Suprapubic skin (tissue), 4 donors: ENCODE data around the gene LMAN1. TPM values are rescaled to one million over a fixed set of nuclear protein-coding genes. Genes with fewer than 3 reads are reported as not detected.

Experiments used
- DNase-seq, 2 donors: peaks; one replicate each; pipeline ENCODE4 v3.0.0-alpha.2; 2019; ENCODE audit warnings: low spot score in 2 of 2
- H3K27ac ChIP-seq: fragments of 200-600 bp; sonication (generic); one replicate; pipeline ENCODE4 v1.5.1; 2019
- H3K27me3 ChIP-seq: fragments of 200-600 bp; sonication (generic); one replicate; pipeline ENCODE4 v1.5.1; 2019
- H3K36me3 ChIP-seq: fragments of 200-600 bp; sonication (generic); one replicate; pipeline ENCODE4 v1.5.1; 2019
- H3K4me1 ChIP-seq: fragments of 200-600 bp; sonication (generic); one replicate; pipeline ENCODE4 v1.5.1; 2019
- H3K4me3 ChIP-seq: fragments of 200-600 bp; sonication (generic); one replicate; pipeline ENCODE4 v1.5.1; 2019; ENCODE audit warnings: mild to moderate bottlenecking
- H3K9me3 ChIP-seq: fragments of 200-600 bp; sonication (generic); one replicate; pipeline ENCODE4 v1.5.1; 2019
- CTCF ChIP-seq, 2 donors: fragments of 200-600 bp in 1 of 2; fragments of 450-650 bp in 1 of 2; sonication (generic) in 1 of 2; IDR thresholded peaks; one replicate each; pipeline ENCODE4 v1.5.1; 2016 to 2019; ENCODE audit warnings: antibody characterized with exemption in 2 of 2, mild to moderate bottlenecking in 1 of 2, moderate library complexity in 1 of 2
- EP300 ChIP-seq: sonication (generic); formaldehyde crosslinking; IDR thresholded peaks from one replicate; pipeline ENCODE4 v1.6.1; 2017; ENCODE audit warnings: antibody characterized with exemption
- POLR2A ChIP-seq, 2 donors: fragments of 450-650 bp; IDR thresholded peaks; one replicate each; pipeline ENCODE4 v1.6.1; 2017; ENCODE audit warnings: antibody characterized with exemption in 2 of 2, mild to moderate bottlenecking in 2 of 2, moderate library complexity in 2 of 2
- POLR2AphosphoS5 ChIP-seq, 3 donors: sonication (generic); formaldehyde crosslinking; IDR thresholded peaks; one replicate each; pipeline ENCODE4 v1.6.1; 2017; ENCODE audit warnings: antibody characterized with exemption in 3 of 3
- WGBS: methylation state at CpG from one replicate; pipeline ENCODE4 v1.1.5; 2018; 5-methylcytosine and 5-hydroxymethylcytosine counted together
- total RNA-seq, 4 donors: library from RNA; depleted of rRNA; stranded (reverse); fragments of >200 nt; gene quantifications; one replicate each; pipeline ENCODE4 v1.1.0, GENCODE V29; 2016

LMAN1 gene
- total RNA-seq, 4 donors from 2014 or later, result 39.8 to 61.2 (median 47.6) TPM

DNA sequence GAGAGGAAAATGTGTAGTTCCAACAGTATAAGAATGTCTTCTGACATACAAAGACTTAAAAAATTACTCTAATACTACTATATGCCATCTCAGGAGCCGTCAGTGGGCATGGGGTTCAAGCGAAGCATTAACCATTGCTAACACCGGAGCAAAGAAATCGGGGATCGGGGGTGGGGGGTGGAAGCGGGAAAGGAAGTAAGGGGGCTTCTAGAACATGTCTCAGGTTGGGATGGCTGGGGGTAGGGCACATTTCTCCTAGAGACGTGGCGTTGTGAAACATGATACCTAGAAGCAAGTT is 702 bp downstream of the LMAN1 start:
- no peaks in the 10 kb centered on the region for H3K27me3 ChIP-seq
- H3K27ac ChIP-seq, result peak overlapping the region; percentile 91
- peaks cover 12% of the 10 kb centered on the region for H3K36me3 ChIP-seq
- TF ChIP-seq POLR2AphosphoS5 (IDR thresholded peaks at IDR 0.05) (no peak), POLR2A (IDR thresholded peaks at IDR 0.05) (no peak), CTCF (IDR thresholded peaks at IDR 0.05) (no peak), EP300 (no peak)
- WGBS, result 1% methylated on average over 8 of the region's 8 CpGs
- H3K4me3 ChIP-seq, result peak overlapping the region; percentile 86
- H3K4me1 ChIP-seq, result peaks cover 31% of the 10 kb centered on the region
- H3K9me3 ChIP-seq, result no peaks in the 10 kb centered on the region
- DNase-seq, result no peak

DNA sequence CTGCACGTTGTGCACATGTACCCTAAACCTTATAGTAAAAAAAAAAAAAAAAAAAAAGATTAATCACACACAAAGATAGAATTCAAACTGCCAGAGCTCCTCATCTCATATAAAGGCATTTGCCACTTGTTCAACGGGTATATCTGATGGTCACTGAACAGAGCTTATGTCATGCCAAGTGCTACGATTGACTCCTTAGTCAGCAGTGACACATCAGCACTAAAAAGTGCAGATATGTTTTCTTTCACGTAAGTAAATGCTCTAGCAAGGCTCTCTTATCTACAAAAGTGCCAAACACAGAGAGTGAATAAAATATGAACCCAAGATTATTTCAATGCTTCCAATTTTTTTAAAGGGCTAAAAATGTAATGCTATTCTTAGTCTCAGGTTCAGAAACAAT is 1.1 kb downstream of the LMAN1 start:
- Histone ChIP-seq H3K4me3 (peak overlapping the region; percentile 86), H3K36me3 (peaks cover 16% of the 10 kb centered on the region)

DNA sequence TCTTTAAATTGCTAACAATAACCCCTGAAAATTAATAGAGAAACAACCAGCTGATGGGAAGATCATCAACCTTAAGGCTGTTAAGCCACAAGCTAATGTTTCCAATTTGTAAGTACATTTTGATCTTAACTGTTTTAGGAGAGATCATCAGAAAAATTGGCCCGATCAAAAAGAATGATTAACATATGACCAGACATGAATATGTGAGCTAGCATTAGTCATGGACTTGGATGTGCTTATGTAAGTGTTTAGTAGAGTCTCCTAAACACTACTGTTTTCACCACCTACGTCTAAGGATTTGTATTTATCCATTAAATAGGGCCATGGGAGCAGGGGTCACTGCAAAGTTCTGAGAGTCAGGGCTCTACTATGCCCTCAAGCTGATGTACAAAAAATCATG is 4.3 kb downstream of the LMAN1 start:
- TF ChIP-seq EP300, result no peak
- no peak for TF ChIP-seq POLR2AphosphoS5 (IDR thresholded peaks at IDR 0.05)
- TF ChIP-seq POLR2A (IDR thresholded peaks at IDR 0.05), result no peak
- TF ChIP-seq CTCF (IDR thresholded peaks at IDR 0.05), result no peak
- DNase-seq, result no peak
- H3K9me3 ChIP-seq, result no peaks in the 10 kb centered on the region
- no peaks in the 10 kb centered on the region for H3K27me3 ChIP-seq
- H3K27ac ChIP-seq, result no peak overlapping the region
- H3K36me3 ChIP-seq, result peaks cover 45% of the 10 kb centered on the region
- 56% methylated on average over 2 of the region's 2 CpGs for WGBS
- peaks cover 22% of the 10 kb centered on the region for H3K4me1 ChIP-seq
- H3K4me3 ChIP-seq, result no peak overlapping the region

More for the DNA sequence above, 1.1 kb downstream of the LMAN1 start:
- no peak for DNase-seq
- H3K9me3 ChIP-seq, result no peaks in the 10 kb centered on the region
- TF ChIP-seq POLR2AphosphoS5 (IDR thresholded peaks at IDR 0.05), result no peak
- no peak for TF ChIP-seq POLR2A (IDR thresholded peaks at IDR 0.05)
- TF ChIP-seq EP300, result no peak
- TF ChIP-seq CTCF (IDR thresholded peaks at IDR 0.05), result no peak
- H3K4me1 ChIP-seq, result peaks cover 31% of the 10 kb centered on the region
- 2% methylated on average over 4 of the region's 4 CpGs for WGBS
- H3K27me3 ChIP-seq, result no peaks in the 10 kb centered on the region
- H3K27ac ChIP-seq, result peak overlapping the region; percentile 91

GRCh38 chr18:59353079-59353680 is 5.9 kb downstream of the LMAN1 start:
- H3K9me3 ChIP-seq, result no peaks in the 10 kb centered on the region
- TF ChIP-seq EP300 (no peak), POLR2AphosphoS5 (IDR thresholded peaks at IDR 0.05) (no peak), POLR2A (IDR thresholded peaks at IDR 0.05) (no peak), CTCF (IDR thresholded peaks at IDR 0.05) (no peak)
- 68% methylated on average over 4 of the region's 4 CpGs for WGBS
- no peaks in the 10 kb centered on the region for H3K27me3 ChIP-seq
- H3K4me3 ChIP-seq, result no peak overlapping the region
- H3K36me3 ChIP-seq, result peaks cover 59% of the 10 kb centered on the region
- H3K27ac ChIP-seq, result no peak overlapping the region
- DNase-seq, result no peak
- H3K4me1 ChIP-seq, result peaks cover 15% of the 10 kb centered on the region

DNA sequence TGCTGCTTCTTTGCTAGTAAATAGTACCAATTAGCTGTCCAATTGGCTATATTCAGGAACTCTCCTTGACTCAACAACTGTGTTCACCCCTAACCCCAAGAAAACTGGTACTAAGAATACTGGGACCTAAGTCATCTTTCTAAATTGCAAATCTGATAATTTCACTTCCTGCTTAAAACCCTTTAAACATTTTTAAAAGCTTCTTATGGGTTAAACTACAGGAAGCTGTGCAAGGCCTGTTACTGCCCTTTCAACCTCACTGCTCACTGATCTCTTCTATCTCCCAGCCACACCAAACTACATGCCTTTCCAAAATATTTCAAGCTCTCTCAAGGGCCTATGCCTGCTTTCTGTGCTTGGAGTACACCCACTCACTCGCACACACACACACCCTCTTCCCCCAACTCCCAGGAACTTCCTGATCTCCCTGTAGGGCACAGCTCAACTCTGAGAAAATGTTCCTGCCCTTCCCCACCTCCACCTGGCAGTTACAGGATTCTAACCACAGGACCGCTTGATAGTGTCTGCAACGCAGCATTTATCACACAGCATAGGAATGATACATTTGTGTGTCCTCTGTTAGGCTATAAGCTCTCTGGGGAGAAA is 6.7 kb downstream of the LMAN1 start:
- no peak overlapping the region for H3K4me3 ChIP-seq
- peaks cover 67% of the 10 kb centered on the region for H3K36me3 ChIP-seq
- peaks cover 8% of the 10 kb centered on the region for H3K4me1 ChIP-seq
- no peaks in the 10 kb centered on the region for H3K9me3 ChIP-seq
- H3K27me3 ChIP-seq, result no peaks in the 10 kb centered on the region
- TF ChIP-seq POLR2A (IDR thresholded peaks at IDR 0.05) (no peak), POLR2AphosphoS5 (IDR thresholded peaks at IDR 0.05) (no peak), EP300 (no peak), CTCF (IDR thresholded peaks at IDR 0.05) (no peak)
- no peak overlapping the region for H3K27ac ChIP-seq
- DNase-seq, result no peak
- 85% methylated on average over 3 of the region's 3 CpGs for WGBS
